ENCODE results near the gene FAM20A.
"Not testable (repeated sequence)": the region's sequence is repeated elsewhere in the genome, so short reads cannot be mapped to it uniquely, and the experiment has no call there.

FAM20A gene

GRCh38 chr17:68587847-68588246 lies 13.3 kb downstream of the FAM20A start:
- DNase-seq: no peak

- no peak for DNase-seq
These were observed 14.1 kb downstream of the FAM20A start for GRCh38 chr17:68587026-68587425.

- DNase-seq: no peak
These were observed 15.5 kb downstream of the FAM20A start for GRCh38 chr17:68585643-68586042.

- DNase-seq: no peak
These were observed 16.4 kb downstream of the FAM20A start for GRCh38 chr17:68584581-68585303.

- DNase-seq: not testable (repeated sequence)
These were observed 18.3 kb downstream of the FAM20A start for GRCh38 chr17:68582867-68583266.

- no peak for DNase-seq
These were observed 19.1 kb downstream of the FAM20A start for GRCh38 chr17:68581863-68582645.

- DNase-seq: no peak
These were observed 20.9 kb downstream of the FAM20A start for GRCh38 chr17:68580236-68580770.

- no peak for DNase-seq
These were observed 21.8 kb downstream of the FAM20A start for GRCh38 chr17:68579194-68579927.

GRCh38 chr17:68578236-68578635 lies 22.9 kb downstream of the FAM20A start:
- DNase-seq: no peak

GRCh38 chr17:68577497-68577821 lies 23.7 kb downstream of the FAM20A start:
- no peak for DNase-seq

- DNase-seq: no peak
These were observed 24.2 kb downstream of the FAM20A start for GRCh38 chr17:68576811-68577496.

GRCh38 chr17:68576137-68576536 lies 25.0 kb downstream of the FAM20A start:
- DNase-seq: no peak

- no peak for DNase-seq
These were observed 27.8 kb downstream of the FAM20A start for GRCh38 chr17:68573338-68573737.

- DNase-seq: no peak
These were observed 28.9 kb downstream of the FAM20A start for GRCh38 chr17:68572138-68572842.

GRCh38 chr17:68570526-68570925 lies 30.6 kb downstream of the FAM20A start:
- DNase-seq: no peak

- no peak for DNase-seq
These were observed 31.8 kb downstream of the FAM20A start for GRCh38 chr17:68569346-68569745.

GRCh38 chr17:68568581-68568980 lies 32.6 kb downstream of the FAM20A start:
- DNase-seq: no peak

GRCh38 chr17:68567581-68567980 lies 33.6 kb downstream of the FAM20A start:
- DNase-seq: no peak

GRCh38 chr17:68567035-68567434 lies 34.1 kb downstream of the FAM20A start:
- DNase-seq: no peak

- DNase-seq: no peak
These were observed 34.8 kb downstream of the FAM20A start for GRCh38 chr17:68566442-68566738.

- no peak for DNase-seq
These were observed 35.3 kb downstream of the FAM20A start for GRCh38 chr17:68565661-68566441.

Measured in NCI-H2029 (cell line).